ENCODE data around the gene COL15A1.

The COL15A1 gene

GRCh38 chr9:99050924-99051323 lies 107.2 kb downstream of the COL15A1 start:
- DNase-seq (ENCODE audit: low read depth in 2 of 2) = no peak
- no peak for TF ChIP-seq CTCF (IDR thresholded peaks at IDR 0.05; ENCODE audit: low read depth, low read length)
- no peak overlapping the region for H3K4me3 ChIP-seq (replicated peaks in 1 of 2; ENCODE audit: low read depth in 2 of 2, low read length in 2 of 2)

GRCh38 chr9:99051406-99051805 lies 107.7 kb downstream of the COL15A1 start:
- TF ChIP-seq CTCF (IDR thresholded peaks at IDR 0.05; ENCODE audit: low read depth, low read length) = no peak
- H3K4me3 ChIP-seq (replicated peaks in 1 of 2; ENCODE audit: low read depth in 2 of 2, low read length in 2 of 2) = no peak overlapping the region
- no peak for DNase-seq (ENCODE audit: low read depth in 2 of 2)

GRCh38 chr9:99051851-99052250 lies 108.1 kb downstream of the COL15A1 start:
- no peak for TF ChIP-seq CTCF (IDR thresholded peaks at IDR 0.05; ENCODE audit: low read depth, low read length)
- DNase-seq (ENCODE audit: low read depth in 2 of 2) = no peak
- H3K4me3 ChIP-seq (replicated peaks in 1 of 2; ENCODE audit: low read depth in 2 of 2, low read length in 2 of 2) = no peak overlapping the region

- TF ChIP-seq CTCF (IDR thresholded peaks at IDR 0.05; ENCODE audit: low read depth, low read length) = no peak
- no peak for DNase-seq (ENCODE audit: low read depth in 2 of 2)
- H3K4me3 ChIP-seq (replicated peaks in 1 of 2; ENCODE audit: low read depth in 2 of 2, low read length in 2 of 2) = no peak overlapping the region
These were observed 109.4 kb downstream of the COL15A1 start for GRCh38 chr9:99052815-99053715.

GRCh38 chr9:99054581-99054980 lies 110.9 kb downstream of the COL15A1 start:
- no peak for TF ChIP-seq CTCF (IDR thresholded peaks at IDR 0.05; ENCODE audit: low read depth, low read length)
- H3K4me3 ChIP-seq (replicated peaks in 1 of 2; ENCODE audit: low read depth in 2 of 2, low read length in 2 of 2) = no peak overlapping the region
- no peak for DNase-seq (ENCODE audit: low read depth in 2 of 2)

- peak in 1 of 2 donors; percentile 31 for DNase-seq (ENCODE audit: low read depth in 2 of 2)
- TF ChIP-seq CTCF (IDR thresholded peaks at IDR 0.05; ENCODE audit: low read depth, low read length) = no peak
- H3K4me3 ChIP-seq (replicated peaks in 1 of 2; ENCODE audit: low read depth in 2 of 2, low read length in 2 of 2) = no peak overlapping the region
These were observed 111.7 kb downstream of the COL15A1 start for GRCh38 chr9:99055384-99055783.

Measured in cardiac fibroblast (primary cell).